HG03135 (cell line): ENCODE measurements around the gene CACNA1A.
"Not testable (repeated sequence)": the region's sequence is repeated elsewhere in the genome, so short reads cannot be mapped to it uniquely, and the experiment has no call there.

Source experiments
- ATAC-seq: cut with Tn5 transposase; IDR thresholded peaks from one replicate; pipeline ENCODE4 v1.9.1; 2021; ENCODE audit warnings: mild to moderate bottlenecking, moderate library complexity; ENCODE audit not compliant: unreplicated experiment

The CACNA1A gene

DNA sequence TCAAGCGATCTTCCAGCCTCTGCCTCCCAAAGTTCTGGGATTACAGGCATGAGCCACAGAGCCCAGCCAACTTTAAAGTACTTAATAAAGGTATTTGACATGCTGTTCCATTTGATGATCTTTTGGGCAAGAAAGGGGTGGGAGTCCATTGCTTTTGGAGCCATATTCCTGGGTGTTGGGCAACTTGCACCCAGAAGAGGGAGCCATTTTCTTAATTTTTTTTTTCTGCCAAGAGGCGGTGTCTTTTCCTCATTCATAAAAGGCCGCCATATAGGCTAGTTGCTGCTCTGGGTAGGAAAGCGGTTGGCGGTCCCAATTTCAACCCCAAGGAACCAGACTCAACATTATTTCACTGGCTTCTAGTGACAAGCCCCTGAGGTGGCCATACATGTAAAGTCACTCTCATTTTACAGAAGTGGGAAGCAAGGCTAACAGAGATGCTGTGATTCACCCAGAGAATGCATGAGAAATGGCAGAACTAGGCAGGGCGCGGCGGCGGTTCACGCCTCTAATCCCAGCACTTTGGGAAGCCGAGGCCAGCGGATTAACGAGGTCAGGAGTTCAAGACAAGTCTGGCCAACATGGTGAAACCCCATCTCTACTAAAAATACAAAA lies 139.6 kb downstream of the CACNA1A start:
- ATAC-seq = no peak

DNA sequence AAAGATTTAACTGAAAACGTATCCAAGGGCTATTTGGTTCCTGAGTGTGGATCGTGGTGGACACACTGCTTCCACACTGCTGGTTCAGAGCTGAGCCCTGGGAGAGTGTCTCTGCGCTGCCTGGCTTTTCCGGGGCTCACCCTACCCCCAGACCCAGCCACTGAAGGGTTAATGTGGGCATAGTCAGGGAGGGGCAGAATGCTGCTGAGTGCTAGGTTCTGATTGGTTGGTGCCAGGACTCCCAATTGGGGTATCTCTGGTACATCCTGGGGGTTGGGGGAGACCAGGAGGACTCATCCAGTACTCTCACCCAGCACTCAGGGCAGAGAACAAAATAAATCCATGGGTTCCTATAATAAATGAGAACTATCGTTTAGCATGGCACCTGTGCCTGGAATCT lies 142.3 kb downstream of the CACNA1A start:
- no peak for ATAC-seq

DNA sequence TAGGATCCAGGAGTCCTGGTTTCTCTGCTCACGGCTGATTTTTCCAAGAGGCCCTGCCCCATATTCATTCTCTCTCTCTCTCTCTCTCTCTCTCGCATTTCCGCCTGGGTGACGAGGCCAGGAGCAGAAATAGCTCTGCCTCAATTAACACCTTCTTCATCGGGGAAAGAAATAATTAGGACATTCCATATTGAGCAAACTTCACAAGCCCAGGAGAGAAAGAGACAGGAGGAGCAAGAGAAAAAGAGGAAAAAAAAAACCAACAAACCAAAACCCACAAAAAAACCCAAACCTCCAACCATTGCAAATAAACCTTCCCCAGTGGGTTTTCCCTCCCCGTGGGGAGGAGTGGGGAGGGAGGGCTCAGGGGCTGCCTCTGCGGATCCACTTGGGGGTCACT lies 143.0 kb downstream of the CACNA1A start:
- no peak for ATAC-seq

DNA sequence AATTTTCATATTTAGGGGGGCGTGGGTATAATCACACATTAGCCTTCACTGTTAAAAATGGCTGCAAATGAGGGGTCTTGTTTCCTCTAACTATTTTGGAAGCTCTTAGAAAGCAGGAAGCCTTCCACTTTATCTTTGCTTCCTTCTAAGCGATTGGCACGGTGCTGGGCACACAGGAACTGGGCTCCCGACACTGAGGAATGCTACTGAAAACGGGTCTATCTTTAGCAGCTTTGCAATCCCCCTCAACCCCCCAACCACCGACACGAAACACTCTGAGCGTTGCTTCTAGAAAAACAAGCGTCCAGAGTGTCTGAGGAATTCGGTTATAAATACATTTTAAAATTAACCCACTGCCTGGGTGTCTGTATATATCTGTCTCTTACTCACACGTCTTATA lies 143.6 kb downstream of the CACNA1A start:
- no peak for ATAC-seq

DNA sequence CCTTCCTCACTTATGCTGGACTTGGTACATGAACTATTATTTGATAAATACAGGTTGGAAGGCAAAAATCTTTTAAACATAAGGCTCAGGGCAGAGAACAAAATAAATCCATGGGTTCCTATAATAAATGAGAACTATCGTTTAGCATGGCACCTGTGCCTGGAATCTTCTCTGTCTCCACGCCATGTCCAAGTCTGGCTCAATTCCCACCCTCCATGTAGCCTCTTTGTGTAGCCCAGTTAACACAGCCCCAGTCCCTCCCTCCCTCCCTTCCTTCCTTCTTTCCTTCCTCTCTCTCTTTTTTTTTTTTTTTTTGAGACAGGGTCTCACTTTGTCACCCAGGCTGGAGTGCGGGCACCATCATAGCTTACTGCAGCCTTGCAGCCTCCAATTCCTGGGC lies 144.6 kb downstream of the CACNA1A start:
- ATAC-seq = not testable (repeated sequence)

DNA sequence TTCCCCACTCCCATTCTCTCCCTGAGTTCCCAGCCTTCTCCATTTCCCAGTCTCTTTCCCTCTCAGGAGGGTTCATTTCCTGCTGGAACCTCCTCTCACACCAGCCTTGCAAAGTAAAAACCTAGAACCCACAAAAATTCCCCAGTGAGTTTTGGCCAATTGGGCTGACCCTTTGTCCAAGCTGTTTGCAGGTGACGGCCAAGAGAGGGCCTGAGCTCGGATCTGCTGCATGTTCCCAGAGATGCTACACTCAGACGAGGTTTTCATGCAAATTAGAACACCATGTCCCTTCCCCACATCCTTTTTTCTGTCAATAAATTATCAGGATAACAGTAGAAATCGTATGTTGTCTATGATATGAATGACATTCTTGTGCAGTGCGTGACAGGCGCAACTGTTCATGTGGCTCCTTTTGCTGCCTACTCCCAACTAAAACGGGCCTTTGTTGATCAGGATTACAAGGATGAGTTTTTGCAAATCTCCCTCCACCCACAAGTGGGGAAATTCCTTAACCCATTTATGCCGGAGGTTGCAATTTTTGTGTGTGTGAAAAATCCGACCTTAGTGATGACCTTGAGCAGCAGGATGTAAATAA lies 149.5 kb downstream of the CACNA1A start:
- ATAC-seq = no peak

DNA sequence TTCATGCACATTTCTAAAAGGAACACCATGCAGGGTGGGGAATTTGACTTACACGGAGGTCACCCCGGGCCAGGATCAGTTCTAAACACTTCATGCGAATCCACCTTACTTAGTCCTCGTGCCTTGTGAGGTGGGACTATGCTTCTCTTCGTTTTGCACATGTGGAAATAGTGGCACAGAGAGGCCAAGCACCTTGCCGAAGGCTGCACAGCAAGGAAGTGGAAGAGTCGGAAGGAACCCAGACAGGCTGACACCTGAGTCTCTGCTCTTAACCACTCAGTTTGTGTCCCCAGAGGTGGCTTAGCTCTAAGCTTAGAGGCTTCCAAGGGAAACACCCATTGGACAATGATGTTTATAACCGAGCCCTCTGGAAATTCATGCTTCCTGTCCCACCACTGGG lies 150.1 kb downstream of the CACNA1A start:
- no peak for ATAC-seq

DNA sequence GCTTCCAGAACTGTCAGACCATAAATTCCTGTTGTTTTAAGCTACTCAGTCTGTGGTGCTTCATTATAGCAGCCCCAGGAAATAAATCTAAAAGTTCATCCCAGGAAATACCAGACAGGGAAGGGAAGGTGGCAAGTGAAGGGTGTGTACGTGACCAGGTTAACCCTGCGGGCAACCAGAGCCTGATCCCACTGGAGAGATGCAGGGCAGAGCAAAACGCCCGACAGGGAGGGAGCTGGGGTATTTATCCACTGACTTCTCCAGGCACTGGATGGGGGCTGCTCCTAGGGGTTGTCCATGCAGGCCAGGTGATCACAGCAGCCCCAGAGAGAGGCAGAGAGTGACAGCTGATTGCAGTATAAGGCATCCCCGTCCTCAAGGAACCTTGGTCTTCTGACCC lies 150.9 kb downstream of the CACNA1A start:
- ATAC-seq = no peak

DNA sequence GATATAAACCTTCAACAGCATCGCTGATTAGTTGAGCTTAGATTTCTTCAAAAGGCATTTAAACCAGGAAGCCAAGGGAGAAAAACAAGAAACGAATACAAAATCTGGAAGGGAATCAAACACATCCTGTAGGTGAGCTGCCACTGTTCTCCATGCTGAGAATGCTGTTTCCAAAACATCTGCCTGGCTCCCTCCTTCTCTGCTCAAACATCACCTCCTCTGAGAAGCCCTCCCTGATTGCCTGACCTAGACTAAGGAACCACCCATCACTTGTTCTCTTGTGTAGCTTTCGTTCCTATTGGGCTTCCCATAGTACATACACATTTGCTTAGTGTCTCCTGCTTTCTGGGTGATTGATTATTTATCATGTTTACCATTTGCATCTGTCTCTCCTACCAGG lies 152.7 kb downstream of the CACNA1A start:
- ATAC-seq = no peak

DNA sequence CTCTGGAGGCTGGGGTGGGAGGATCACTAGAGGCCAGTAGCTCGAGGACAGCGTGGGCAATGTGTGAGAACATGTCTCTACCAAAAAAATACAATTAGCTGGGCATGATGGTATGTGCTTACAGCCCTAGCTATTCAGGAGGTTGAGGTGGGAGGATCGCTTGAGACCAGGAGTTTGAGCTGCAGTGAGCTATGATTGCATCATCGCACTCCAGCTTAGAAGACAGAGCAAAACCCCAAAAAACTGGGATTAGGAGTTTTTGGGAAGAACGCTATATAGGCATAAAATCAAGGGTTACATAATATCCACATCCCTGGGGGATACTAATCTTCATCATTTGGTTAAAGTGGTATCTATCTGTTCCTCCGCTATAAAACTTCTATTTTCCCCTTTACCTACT lies 155.5 kb downstream of the CACNA1A start:
- no peak for ATAC-seq

DNA sequence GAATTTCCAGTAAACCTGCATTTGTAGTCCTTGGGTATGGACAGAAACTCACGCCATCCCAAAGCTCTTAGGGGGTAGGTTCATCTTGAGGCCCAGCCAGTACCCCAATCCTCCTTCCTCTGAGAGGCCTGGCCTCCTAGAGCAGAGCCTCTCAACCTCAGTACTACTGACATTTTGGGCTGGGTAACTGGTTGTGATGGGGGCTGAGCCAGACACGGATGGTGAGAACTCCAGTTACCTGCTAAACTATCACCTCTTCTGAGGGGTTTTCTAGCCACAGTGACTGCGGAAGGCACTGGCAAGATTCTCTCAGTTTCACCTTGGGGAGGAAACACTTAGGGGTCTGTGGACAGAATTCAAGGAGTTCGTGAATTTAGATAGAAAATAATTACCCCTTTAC lies 156.2 kb downstream of the CACNA1A start:
- no peak for ATAC-seq

DNA sequence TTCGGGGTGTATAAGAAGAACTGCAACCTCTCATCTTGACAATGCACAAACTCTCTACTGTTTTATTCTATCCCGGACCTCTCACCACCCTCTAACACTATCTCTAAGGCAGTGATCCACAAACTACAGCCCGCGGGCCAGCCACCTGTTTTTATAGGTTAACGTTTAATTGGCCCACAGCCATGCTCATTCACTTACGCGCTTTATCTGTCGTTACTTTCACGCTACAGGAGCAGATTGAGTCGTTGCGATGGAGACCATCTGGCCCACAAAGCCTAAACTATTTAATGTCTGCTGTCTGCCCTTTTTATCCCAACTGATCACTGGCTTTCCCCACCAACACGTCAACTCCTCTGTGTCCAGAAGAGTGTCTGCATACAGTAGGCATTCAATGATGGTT lies 158.9 kb downstream of the CACNA1A start:
- ATAC-seq = no peak

DNA sequence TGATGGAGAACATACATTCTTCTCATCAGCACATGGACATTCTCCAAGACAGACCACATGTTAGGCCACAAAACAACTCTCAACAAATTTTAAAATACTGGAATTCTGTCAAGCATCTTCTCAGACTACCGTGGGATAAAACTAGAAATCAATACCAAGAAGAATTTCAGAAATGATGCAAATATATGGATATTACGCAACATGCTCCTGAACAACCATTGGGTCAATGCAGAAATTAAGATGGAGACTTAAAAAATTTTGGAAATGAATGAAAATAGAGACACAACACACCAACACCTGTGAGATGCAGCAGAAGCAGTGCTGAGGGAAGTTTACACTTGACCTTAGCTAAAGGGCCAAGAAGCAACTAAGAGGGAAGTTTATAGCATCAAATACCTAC lies 162.8 kb downstream of the CACNA1A start:
- no peak for ATAC-seq

DNA sequence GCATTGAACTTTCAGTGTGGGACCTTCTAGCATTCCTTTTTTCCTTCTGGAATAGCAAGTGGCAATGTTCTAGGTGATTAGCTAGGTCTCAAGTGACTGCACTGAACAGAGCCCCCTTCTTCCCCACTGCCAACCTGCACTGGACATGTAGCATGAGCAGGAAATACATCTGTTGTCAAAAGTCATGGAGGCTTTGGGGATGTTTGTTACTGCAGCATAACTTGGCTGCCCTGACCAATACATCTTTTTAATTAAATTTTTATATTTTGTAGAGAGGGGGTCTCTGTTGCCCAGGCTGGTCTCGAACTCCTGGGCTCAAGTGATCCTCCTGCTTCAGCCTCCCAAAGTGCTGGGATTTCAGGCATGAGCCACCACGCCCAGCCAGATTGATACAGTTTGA lies 163.6 kb downstream of the CACNA1A start:
- no peak for ATAC-seq

DNA sequence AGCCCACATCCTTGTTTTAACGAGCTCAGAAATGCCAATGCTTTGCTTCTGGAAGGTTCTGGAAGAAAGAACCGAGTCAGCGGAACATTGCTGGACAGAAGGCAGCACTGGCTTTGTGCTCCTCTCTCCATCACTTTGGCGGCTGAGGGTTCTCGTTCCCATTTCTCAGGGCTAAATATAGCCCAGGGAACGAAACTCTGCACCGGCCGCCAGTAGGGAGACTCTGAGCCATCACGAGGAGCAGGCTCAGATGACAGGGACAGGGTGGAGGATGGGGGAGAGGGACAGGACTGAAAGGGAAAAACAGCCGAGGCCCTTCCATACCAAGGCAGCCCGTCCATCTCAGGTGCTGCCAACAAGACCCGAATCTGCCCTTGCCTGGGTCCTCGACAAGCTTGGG lies 166.4 kb downstream of the CACNA1A start:
- no peak for ATAC-seq

DNA sequence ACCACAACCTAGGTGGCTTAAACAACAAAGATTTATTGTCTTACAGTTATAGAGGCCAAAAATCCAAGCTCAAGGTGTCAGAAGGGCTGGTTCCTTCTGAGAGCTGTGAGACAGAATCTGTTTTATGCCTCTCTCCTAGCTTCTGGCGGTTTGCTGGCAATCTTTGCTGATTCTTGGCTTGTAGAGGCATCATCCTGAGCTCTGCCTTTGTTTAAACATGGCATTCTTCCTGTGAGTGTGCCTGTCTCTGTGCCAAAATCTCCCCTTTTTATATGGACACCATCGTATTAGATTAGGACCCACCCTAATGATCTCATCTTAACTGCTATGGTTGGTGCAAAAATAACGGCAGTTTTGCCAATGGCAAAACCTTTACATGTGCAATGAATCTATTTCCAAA lies 169.1 kb downstream of the CACNA1A start:
- ATAC-seq = no peak

DNA sequence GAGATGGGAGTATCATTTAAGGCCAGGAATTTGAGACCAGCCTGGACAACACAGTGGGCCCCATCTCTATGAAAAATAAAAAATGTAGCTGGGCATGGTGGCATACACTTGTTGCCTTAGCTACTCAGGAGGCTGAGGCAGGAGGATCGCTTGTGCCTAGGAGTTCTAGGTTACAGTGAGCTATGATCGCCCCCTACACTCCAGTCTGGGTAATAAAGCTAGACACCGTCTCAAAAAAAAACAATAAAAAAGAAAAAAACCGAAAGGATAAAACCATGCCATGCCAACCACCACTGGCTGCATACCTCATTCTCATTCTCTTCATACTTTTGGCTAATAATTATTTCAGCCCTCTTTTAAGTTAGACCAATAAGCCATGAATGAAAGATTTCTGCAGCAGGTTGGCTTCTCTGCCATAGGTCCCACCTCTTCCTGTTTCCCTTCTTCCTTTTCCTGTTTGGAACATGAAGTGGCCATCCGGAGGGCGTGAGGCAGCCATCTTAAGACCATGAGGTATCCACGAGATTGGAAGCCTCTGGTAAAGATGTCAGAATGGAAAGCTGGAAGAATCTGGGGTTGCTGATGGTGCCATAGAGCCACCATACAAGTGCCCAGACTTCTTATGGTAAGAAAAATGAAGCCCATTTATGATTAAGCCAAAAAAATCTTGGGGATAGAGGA lies 171.3 kb downstream of the CACNA1A start:
- ATAC-seq = no peak

DNA sequence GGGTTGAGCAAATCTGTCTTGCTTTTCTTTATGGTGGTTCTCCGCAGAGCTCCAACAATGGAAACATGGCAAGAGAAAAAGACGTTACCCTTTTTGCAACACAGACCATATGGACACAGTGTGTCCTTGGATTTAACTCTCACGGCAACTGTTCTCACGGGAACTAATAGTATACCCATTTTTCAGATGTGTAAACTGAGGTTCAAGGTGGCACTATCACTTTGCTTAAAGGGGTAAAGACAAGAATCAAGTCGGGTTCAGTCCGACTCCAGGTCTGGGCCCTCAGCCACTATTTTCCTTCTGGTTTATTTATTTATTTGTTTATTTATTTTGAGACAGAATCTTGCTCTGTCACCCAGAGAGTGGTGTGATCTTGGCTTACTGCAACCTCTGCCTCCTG lies 176.0 kb downstream of the CACNA1A start:
- no peak for ATAC-seq

DNA sequence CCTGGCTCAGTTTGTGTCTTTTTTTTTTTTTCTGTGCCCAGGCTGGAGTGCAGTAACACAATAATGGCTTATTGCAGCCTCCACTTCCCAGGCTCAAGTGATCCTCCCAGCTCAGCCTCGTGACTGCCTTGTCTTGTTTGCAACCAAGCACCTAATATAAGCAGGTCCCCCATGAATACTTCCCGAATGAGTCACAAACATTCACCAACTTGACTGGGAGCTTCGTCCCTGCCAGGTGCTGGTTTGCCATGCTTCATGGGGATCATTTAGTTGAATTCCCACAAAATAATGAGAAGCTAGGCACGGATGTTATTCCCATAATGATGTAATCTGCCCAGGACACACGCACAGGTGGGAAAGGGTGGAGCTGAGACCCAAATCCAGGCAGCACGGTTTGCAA lies 176.5 kb downstream of the CACNA1A start:
- no peak for ATAC-seq

DNA sequence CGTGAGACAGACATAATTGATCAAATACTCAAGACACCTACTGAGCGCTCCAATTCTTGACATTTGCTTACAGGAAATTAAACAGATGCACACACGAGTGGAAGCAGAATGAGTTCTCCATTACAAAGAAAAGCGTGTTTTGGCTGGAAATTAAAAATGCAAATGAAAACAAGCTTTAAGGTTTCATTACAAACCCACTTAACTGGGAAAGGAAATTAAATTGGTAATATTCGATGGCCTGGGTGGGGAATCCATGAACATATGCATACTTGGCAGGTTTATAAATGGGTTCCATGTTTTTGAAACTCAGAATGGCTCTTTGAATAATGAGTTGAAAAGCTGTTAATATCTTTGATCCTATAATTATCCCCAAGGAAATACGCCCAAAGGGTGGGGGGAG lies 178.0 kb downstream of the CACNA1A start:
- ATAC-seq = no peak

DNA sequence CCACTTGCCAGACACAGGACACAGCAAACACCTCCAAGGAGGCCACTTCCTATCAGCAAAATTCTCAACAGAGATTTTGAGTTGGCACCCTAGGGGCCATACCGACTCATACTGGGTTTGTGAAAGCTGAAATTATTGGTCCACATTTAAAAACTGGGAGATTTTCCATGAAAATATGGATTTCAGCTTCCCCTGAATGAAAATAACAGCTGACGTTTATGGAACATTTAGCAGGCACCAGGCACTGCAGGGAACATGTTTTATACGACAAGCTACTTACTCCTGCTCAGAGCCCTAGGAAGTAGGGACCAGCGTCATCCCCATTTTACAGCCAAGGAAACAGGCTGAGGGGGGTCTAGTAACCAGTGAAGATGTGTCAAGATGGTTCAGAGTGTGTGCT lies 186.8 kb downstream of the CACNA1A start:
- no peak for ATAC-seq

DNA sequence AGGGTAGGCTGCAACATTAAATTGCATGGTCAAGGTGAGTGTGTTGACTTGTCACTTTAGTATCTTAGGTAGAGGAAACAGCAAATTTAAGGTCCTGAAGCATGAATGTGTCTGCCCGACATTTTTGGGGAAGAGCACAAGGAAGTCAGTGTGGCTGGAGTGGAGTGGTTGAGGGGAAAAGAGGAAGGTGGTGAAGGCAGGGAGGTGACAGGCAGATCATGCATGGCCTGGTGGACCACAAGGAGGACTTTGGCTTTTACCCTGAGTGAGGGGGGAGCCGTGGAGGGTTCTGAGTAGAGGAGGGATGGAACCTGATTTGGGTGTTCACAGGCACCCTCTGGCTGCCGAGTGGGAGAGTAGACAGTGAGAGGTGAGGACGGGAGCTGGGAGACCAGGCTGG lies 188.1 kb downstream of the CACNA1A start:
- ATAC-seq = no peak

DNA sequence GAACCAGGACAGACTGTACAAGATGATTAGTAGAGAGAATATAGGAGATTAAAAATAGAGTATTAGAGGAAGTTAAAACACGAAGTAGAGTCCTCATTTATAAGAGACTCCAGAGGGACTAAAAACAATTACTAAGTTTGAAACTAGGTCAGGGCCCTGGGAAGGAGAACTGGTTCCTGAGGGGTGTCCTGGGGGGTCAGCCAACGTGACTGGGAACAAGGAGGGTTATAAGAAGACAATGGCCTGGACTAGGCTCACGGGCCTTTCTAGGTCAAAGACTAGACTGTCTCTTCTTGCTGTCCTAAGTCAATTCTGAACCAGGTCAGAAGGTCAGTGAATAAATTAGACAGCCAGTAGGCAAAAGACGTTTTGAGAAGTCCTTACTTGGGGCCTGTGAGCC lies 190.8 kb downstream of the CACNA1A start:
- no peak for ATAC-seq
